Lower leg skin (tissue), 4 donors: ENCODE data around the gene PARVG. TPM values are rescaled to one million over a fixed set of nuclear protein-coding genes. Genes with fewer than 3 reads are reported as not detected.

ENCODE experiments used
- DNase-seq, 2 donors: peaks; one replicate each; pipeline ENCODE4 v3.0.0-alpha.2; 2019; ENCODE audit warnings: low spot score in 2 of 2
- H3K4me3 ChIP-seq: fragments of 200-600 bp; sonication (generic); 2 replicates; pipeline ENCODE4 v1.5.1; 2017; ENCODE audit warnings: mild to moderate bottlenecking, low read depth; ENCODE audit not compliant: poor library complexity, severe bottlenecking
- POLR2A ChIP-seq, 2 donors: fragments of 450-650 bp; IDR thresholded peaks; one replicate each; pipeline ENCODE4 v1.6.1; 2016 to 2017; ENCODE audit warnings: antibody characterized with exemption in 2 of 2, mild to moderate bottlenecking in 1 of 2, moderate library complexity in 1 of 2
- WGBS, 2 donors: methylation state at CpG; one replicate each; pipeline ENCODE4 v1.1.5; 2018; 5-methylcytosine and 5-hydroxymethylcytosine counted together
- intact Hi-C: fragments of 100-400 bp; cut with DNase I; formaldehyde crosslinking; loops from one replicate; pipeline ENCODE4 v1.15.0; 2023; ENCODE audit warnings: low total_unique reads
- total RNA-seq, 4 donors: library from RNA; depleted of rRNA; stranded (reverse); fragments of >200 nt; gene quantifications; one replicate each; pipeline ENCODE4 v1.1.0, GENCODE V29; 2016
- TF ChIP-seq, protein P1 (sequence below), 3 donors: fragments of 450-650 bp; IDR thresholded peaks; one replicate each; pipeline ENCODE4 v1.5.1; 2016; ENCODE audit warnings: antibody characterized with exemption in 3 of 3, mild to moderate bottlenecking in 3 of 3, moderate library complexity in 2 of 3

PARVG gene
- total RNA-seq, 4 donors from 2014 or later: 2.0 to 11.1 (median 4.5) TPM

DNA sequence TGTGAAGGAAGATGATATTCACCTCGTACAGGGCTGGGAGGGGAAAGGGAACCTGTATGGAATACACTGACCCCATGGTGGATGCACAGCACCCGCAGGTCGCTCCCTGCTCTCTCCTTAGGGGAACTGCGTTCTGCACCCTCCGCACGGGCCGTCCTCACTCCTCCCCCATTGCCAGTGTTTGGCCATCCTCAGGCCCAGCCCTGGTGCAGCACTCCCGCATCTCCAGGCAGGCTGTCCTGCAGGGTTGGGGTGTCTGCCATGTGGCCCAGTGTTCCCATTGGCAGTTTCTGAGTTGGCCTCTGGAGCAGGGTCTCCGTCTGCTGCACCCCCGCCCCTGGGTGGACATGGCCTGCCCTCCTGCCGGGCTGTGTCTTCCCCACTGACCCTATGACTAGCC, 19.1 kb upstream of the PARVG start:
- DNase-seq: no peak
- no peak for TF ChIP-seq POLR2A (IDR thresholded peaks at IDR 0.05)
- TF ChIP-seq, protein P1, sequence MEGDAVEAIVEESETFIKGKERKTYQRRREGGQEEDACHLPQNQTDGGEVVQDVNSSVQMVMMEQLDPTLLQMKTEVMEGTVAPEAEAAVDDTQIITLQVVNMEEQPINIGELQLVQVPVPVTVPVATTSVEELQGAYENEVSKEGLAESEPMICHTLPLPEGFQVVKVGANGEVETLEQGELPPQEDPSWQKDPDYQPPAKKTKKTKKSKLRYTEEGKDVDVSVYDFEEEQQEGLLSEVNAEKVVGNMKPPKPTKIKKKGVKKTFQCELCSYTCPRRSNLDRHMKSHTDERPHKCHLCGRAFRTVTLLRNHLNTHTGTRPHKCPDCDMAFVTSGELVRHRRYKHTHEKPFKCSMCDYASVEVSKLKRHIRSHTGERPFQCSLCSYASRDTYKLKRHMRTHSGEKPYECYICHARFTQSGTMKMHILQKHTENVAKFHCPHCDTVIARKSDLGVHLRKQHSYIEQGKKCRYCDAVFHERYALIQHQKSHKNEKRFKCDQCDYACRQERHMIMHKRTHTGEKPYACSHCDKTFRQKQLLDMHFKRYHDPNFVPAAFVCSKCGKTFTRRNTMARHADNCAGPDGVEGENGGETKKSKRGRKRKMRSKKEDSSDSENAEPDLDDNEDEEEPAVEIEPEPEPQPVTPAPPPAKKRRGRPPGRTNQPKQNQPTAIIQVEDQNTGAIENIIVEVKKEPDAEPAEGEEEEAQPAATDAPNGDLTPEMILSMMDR (IDR thresholded peaks at IDR 0.05): no peak
- WGBS, 2 donors: 92% methylated on average over 11 of the region's 11 CpGs
- no peak overlapping the region for H3K4me3 ChIP-seq
- intact Hi-C loops: no loop called here

DNA sequence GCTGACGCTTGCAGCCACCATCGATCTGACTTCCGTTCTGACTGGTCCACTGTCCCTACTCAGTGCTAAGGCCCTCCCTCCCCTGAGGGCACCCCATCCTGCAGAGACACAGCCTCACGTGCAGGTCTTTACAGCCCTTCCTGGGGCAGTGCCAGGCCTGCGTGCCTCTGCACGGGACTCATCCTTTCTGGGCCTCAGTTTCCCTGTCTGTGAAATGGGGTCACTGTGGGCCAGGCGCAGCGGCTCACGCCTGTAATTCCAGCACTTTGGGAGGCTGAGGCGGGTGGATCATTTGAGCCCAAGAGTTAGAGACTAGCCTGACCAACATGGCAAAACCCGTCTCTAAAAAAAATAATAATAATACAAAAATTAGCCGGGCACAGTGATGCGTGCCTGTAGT, 17.8 kb upstream of the PARVG start:
- no peak for TF ChIP-seq POLR2A (IDR thresholded peaks at IDR 0.05)
- TF ChIP-seq, protein P1 (IDR thresholded peaks at IDR 0.05): no peak
- no peak for DNase-seq
- WGBS, 2 donors: 74 to 76% methylated on average over 13 of the region's 13 CpGs
- intact Hi-C loops: no loop called here
- H3K4me3 ChIP-seq: no peak overlapping the region

DNA sequence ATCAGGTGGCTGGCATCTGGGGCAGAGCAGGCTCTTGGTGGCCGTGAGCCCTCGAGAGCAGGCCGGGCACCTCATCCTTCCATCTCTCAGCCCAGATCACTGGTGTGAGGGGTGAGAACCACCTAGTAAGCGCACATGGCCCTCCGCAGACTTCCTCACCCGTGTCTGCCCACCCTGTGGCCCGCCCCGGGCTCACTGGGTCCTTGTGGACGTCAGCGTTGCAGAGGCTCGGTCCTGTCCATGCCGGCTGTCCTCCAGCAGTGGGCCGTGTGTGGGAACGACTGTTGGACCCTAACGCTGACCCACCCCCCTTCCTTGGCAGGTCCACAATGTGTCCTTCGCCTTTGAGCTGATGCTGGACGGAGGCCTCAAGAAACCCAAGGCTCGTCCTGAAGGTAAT, 17.2 kb upstream of the PARVG start:
- TF ChIP-seq, protein P1 (IDR thresholded peaks at IDR 0.05): no peak
- no peak for TF ChIP-seq POLR2A (IDR thresholded peaks at IDR 0.05)
- H3K4me3 ChIP-seq: no peak overlapping the region
- intact Hi-C loops: no loop called here
- 83 to 94% methylated on average over 17 to 18 of the region's 18 CpGs for WGBS, 2 donors
- no peak for DNase-seq

DNA sequence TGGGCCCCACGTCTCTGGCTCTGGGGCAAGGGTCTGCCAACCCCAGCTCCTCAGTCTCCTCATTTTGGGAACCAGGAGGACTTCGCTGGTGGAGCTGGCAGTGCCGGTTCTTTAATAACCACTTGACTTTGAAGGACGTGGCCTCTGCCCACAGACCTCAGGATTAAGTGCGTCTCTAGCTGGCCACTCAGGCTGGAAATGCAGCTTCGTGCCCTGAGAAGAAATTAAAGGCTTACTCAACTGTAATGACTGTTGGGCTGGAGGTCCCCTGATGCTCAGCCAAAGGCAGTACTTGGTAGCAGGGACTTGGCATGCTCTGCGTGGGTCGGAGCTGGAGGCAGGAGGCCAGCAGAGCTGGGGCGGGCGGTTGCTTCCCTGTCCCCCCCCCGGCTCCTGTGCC, 16.7 kb upstream of the PARVG start:
- TF ChIP-seq, protein P1 (IDR thresholded peaks at IDR 0.05): no peak
- no peak for TF ChIP-seq POLR2A (IDR thresholded peaks at IDR 0.05)
- 57 to 79% methylated on average over 11 of the region's 11 CpGs for WGBS, 2 donors
- intact Hi-C loops: no loop called here
- DNase-seq: no peak
- H3K4me3 ChIP-seq: no peak overlapping the region

DNA sequence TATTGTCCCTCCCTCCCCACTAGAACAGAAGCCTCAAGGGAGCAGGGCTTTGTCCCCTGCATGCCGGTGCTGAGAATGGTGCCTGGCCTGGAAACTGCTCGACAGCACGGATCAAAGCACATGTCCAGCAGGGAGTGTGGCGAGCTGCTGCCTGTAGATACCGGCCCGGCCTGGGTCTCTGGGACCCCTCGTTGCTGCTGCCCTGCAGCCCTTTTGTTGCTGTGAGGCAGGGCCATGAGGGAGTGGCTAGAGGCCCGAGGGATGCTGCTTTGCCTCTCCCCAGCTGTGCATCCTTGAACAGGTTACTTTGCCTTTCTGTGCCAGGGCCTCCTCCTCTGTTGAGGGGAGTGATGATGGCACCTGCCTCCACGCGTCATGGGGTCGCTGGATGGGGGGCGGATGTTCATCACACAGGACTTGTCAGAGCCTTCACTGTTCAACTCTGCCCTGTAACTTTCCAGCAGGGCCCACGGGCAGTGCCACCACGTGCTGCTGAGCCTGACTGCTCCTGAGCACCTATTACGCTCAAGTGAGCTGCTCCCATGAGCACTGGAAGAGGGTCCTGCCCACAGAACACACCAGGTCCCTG, 15.3 kb upstream of the PARVG start:
- intact Hi-C loops: no loop called here
- no peak for DNase-seq
- TF ChIP-seq, protein P1 (IDR thresholded peaks at IDR 0.05): no peak
- TF ChIP-seq POLR2A (IDR thresholded peaks at IDR 0.05): no peak
- 89 to 92% methylated on average over 13 to 14 of the region's 15 CpGs for WGBS, 2 donors
- no peak overlapping the region for H3K4me3 ChIP-seq
